NCI-H2171 treated with DMSO at 0.1 percent for 48 hours (cell line): Measurements from ENCODE around the gene CFAP61.

Source experiments
- DNase-seq: peaks from one replicate; lab custom pipeline; 2025; lab: John Stamatoyannopoulos, UW

CFAP61 gene

GRCh38 chr20:20181322-20181721 is 129.0 kb downstream of the CFAP61 start:
- DNase-seq, result no peak

- DNase-seq, result no peak
Measured at GRCh38 chr20:20184149-20184548, 131.8 kb downstream of the CFAP61 start.

- no peak for DNase-seq
Measured at GRCh38 chr20:20184706-20185105, 132.4 kb downstream of the CFAP61 start.

GRCh38 chr20:20188647-20189046 is 136.3 kb downstream of the CFAP61 start:
- no peak for DNase-seq

- DNase-seq, result no peak
Measured at GRCh38 chr20:20192366-20192765, 140.0 kb downstream of the CFAP61 start.

GRCh38 chr20:20195021-20195705 is 142.8 kb downstream of the CFAP61 start:
- peak; percentile 50 for DNase-seq

GRCh38 chr20:20196610-20197009 is 144.3 kb downstream of the CFAP61 start:
- DNase-seq, result no peak

- DNase-seq, result peak; percentile 41
Measured at GRCh38 chr20:20198011-20198410, 145.7 kb downstream of the CFAP61 start.

- peak; percentile 100 for DNase-seq
Measured at GRCh38 chr20:20199361-20200160, 147.2 kb downstream of the CFAP61 start.

GRCh38 chr20:20201124-20201523 is 148.8 kb downstream of the CFAP61 start:
- no peak for DNase-seq

- DNase-seq, result no peak
Measured at GRCh38 chr20:20201639-20202038, 149.3 kb downstream of the CFAP61 start.

- DNase-seq, result no peak
Measured at GRCh38 chr20:20202768-20203167, 150.4 kb downstream of the CFAP61 start.

GRCh38 chr20:20203784-20204183 is 151.5 kb downstream of the CFAP61 start:
- DNase-seq, result no peak

- DNase-seq, result peak; percentile 99
Measured at GRCh38 chr20:20204256-20204655, 151.9 kb downstream of the CFAP61 start.

GRCh38 chr20:20205141-20205861 is 153.0 kb downstream of the CFAP61 start:
- no peak for DNase-seq

GRCh38 chr20:20205862-20206236 is 153.5 kb downstream of the CFAP61 start:
- DNase-seq, result peak; percentile 96

- DNase-seq, result no peak
Measured at GRCh38 chr20:20206788-20207187, 154.5 kb downstream of the CFAP61 start.

GRCh38 chr20:20207291-20207690 is 155.0 kb downstream of the CFAP61 start:
- DNase-seq, result no peak

- DNase-seq, result no peak
Measured at GRCh38 chr20:20207872-20208271, 155.5 kb downstream of the CFAP61 start.

- DNase-seq, result no peak
Measured at GRCh38 chr20:20209684-20210083, 157.4 kb downstream of the CFAP61 start.

GRCh38 chr20:20210327-20210726 is 158.0 kb downstream of the CFAP61 start:
- DNase-seq, result peak; percentile 48

GRCh38 chr20:20210943-20211273 is 158.6 kb downstream of the CFAP61 start:
- DNase-seq, result no peak
